ENCODE data around the gene WWOX. TPM values are rescaled to one million over a fixed set of nuclear protein-coding genes. Genes with fewer than 3 reads are reported as not detected.

The WWOX gene
- total and polyA plus RNA-seq, 2 donors, result 15.4 to 23.9 TPM

DNA sequence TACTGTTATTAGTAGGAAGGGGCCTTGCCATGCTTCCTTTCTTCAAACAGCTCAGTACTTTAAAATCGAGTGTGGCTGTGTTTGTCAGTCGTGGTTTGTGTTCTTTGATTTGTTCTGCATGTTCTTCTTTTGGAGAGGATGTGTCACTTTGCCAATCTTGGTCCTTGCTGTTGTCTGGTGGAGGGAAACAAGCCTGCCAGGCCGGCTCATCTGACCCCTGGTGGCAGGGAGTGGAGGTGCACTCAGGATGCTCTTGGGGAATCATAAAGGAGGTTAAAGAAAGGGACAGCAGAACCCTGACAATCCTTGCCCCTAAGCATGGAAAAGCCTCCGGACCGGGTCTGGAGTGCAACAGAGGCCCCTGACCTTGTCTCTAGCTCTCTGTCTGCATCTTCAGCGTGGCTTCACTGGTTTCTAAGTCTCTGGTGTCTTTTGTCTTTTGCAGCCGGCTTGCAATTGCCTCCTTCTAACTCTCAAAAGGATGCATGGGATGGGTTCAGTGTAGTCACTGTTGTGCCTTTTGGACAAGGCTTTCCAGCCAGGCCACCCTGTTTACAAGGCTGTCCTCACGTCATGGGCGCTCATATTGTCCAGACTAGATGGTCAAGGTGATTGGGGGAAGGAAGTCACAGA is 135.8 kb downstream of the WWOX start:
- Histone ChIP-seq H3K4me1 (ENCODE audit: control insufficient read depth in 2 of 2, insufficient read depth in 2 of 2, low read length in 2 of 2) (no peaks in the 10 kb centered on the region), H3K27ac (ENCODE audit: low read depth in 1 of 2, low read length in 1 of 2) (no peak overlapping the region), H3K9me3 (ENCODE audit: control insufficient read depth in 2 of 2, insufficient read depth in 1 of 2, low read length in 1 of 2) (no peaks in the 10 kb centered on the region), H3K27me3 (ENCODE audit: control insufficient read depth in 2 of 2, insufficient read depth in 1 of 2, low read length in 1 of 2) (no peaks in the 10 kb centered on the region), H3K4me3 (ENCODE audit: low read length in 2 of 2) (no peak overlapping the region), H3K36me3 (ENCODE audit: control insufficient read depth in 2 of 2, insufficient read depth in 2 of 2, low read length in 1 of 2) (no peaks in the 10 kb centered on the region)
- 52% methylated on average over 9 of the region's 9 CpGs for WGBS
- DNase-seq (ENCODE audit: low read depth in 6 of 9, low spot score in 9 of 9), result peak; percentile 14 to 73 (median 47)

DNA sequence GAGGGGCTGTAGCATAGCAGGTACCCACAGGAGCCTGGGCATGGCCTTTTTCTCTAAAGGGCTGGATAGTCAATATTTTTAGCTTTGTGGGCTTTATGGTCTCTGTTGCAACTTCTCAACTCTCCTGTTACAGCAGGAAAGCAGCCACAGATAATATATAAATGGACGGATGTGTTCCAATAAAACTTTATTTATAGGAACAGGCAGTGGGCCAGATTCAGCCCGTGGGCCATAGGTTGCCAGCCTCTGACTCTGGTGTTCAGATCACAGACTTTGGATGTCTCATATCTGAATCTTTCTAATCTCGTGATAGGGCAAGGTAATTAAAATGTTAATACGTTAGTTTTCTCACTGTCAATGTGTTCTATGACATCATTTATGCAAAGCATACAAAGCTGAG is 136.4 kb downstream of the WWOX start:
- DNase-seq (ENCODE audit: low read depth in 6 of 9, low spot score in 9 of 9), result no peak
- H3K4me1 ChIP-seq (ENCODE audit: control insufficient read depth in 2 of 2, insufficient read depth in 2 of 2, low read length in 2 of 2), result no peaks in the 10 kb centered on the region
- WGBS, result 84% methylated on average over 4 of the region's 4 CpGs
- H3K9me3 ChIP-seq (ENCODE audit: control insufficient read depth in 2 of 2, insufficient read depth in 1 of 2, low read length in 1 of 2), result no peaks in the 10 kb centered on the region
- no peak overlapping the region for H3K27ac ChIP-seq (ENCODE audit: low read depth in 1 of 2, low read length in 1 of 2)
- no peak overlapping the region for H3K4me3 ChIP-seq (ENCODE audit: low read length in 2 of 2)
- H3K36me3 ChIP-seq (ENCODE audit: control insufficient read depth in 2 of 2, insufficient read depth in 2 of 2, low read length in 1 of 2), result no peaks in the 10 kb centered on the region
- no peaks in the 10 kb centered on the region for H3K27me3 ChIP-seq (ENCODE audit: control insufficient read depth in 2 of 2, insufficient read depth in 1 of 2, low read length in 1 of 2)

DNA sequence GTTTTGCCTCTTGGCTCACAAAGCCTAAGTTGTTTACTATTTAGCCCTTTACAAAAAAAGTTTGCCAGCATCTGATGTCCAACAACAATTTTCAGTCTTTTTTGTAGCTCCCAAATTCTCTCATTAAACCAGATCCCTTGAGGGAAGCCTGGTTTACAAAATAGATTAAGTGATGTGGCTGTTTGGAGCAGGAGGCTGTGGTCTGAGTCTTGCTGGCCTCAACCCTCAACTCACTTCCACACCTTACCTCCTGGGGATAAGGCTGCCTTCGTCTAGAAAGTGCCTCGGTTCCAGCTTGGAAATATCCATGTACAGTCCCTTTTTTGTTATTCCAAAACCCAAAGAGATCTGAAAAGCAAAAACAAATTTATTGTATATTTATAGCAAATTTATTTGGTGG is 138.4 kb downstream of the WWOX start:
- Histone ChIP-seq H3K9me3 (ENCODE audit: control insufficient read depth in 2 of 2, insufficient read depth in 1 of 2, low read length in 1 of 2) (no peaks in the 10 kb centered on the region), H3K36me3 (ENCODE audit: control insufficient read depth in 2 of 2, insufficient read depth in 2 of 2, low read length in 1 of 2) (no peaks in the 10 kb centered on the region), H3K4me3 (ENCODE audit: low read length in 2 of 2) (no peak overlapping the region), H3K27ac (ENCODE audit: low read depth in 1 of 2, low read length in 1 of 2) (no peak overlapping the region), H3K4me1 (ENCODE audit: control insufficient read depth in 2 of 2, insufficient read depth in 2 of 2, low read length in 2 of 2) (no peaks in the 10 kb centered on the region), H3K27me3 (ENCODE audit: control insufficient read depth in 2 of 2, insufficient read depth in 1 of 2, low read length in 1 of 2) (no peaks in the 10 kb centered on the region)
- no peak for DNase-seq (ENCODE audit: low read depth in 6 of 9, low spot score in 9 of 9)
- WGBS, result 90% methylated on average over 2 of the region's 2 CpGs

DNA sequence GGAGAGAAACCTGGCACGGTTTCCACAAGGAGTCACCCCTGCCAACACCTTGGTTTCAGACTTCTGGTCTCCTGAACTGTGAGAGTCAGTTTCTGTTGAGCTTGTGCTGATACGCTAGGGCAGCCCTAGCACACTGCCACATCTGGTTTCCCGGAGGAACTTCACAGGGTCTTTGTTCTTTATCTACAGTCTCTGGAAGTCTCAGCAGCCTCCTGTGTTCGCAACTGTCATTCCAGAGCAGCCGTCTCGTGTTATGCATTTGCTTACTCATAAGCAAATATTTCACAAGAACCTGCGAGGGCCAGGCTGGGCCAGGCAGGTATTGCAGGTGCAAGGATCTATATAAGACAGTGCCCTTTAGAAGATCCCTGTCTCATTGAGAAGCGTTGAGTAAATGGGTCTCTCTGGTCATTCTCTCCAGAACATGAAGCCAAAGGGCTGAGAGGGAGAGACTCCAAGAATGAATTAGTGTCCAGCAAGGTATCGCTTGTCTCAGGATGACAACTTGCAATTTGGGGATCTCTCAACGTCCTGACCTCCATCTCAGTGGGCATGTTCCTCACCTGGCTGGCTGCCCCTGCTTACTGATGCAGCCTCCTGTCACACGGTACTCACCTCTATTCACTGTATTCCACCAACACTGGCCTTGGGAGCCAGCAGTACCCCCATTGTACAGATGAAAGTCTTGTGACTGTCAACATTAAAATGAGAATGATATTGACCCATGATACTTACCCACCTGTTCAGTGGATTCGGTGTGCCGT is 141.2 kb downstream of the WWOX start:
- WGBS, result 96% methylated on average over 13 of the region's 13 CpGs
- Histone ChIP-seq H3K9me3 (ENCODE audit: control insufficient read depth in 2 of 2, insufficient read depth in 1 of 2, low read length in 1 of 2) (no peaks in the 10 kb centered on the region), H3K27ac (ENCODE audit: low read depth in 1 of 2, low read length in 1 of 2) (no peak overlapping the region), H3K4me1 (ENCODE audit: control insufficient read depth in 2 of 2, insufficient read depth in 2 of 2, low read length in 2 of 2) (no peaks in the 10 kb centered on the region), H3K27me3 (ENCODE audit: control insufficient read depth in 2 of 2, insufficient read depth in 1 of 2, low read length in 1 of 2) (no peaks in the 10 kb centered on the region), H3K36me3 (ENCODE audit: control insufficient read depth in 2 of 2, insufficient read depth in 2 of 2, low read length in 1 of 2) (no peaks in the 10 kb centered on the region), H3K4me3 (ENCODE audit: low read length in 2 of 2) (no peak overlapping the region)
- DNase-seq (ENCODE audit: low read depth in 6 of 9, low spot score in 9 of 9), result no peak

DNA sequence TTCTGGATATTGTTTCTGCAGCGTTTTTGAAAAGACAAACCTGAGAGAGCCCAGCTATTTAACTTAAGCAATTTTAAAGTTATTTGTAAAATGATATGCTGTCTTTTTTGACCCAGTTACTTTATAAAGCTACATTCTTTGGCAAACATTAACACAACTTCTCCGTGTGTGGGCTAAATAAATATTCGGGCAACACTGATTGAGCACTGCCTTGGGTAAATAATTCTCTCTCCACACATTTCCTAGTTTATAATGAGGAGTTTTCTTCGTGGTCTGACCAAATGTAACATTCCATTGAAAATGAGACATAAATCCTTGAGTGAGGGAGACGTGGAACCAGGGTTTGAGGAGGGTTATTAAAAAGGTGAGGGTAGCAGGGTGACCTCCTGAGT is 142.8 kb downstream of the WWOX start:
- no peak overlapping the region for H3K4me3 ChIP-seq (ENCODE audit: low read length in 2 of 2)
- no peaks in the 10 kb centered on the region for H3K4me1 ChIP-seq (ENCODE audit: control insufficient read depth in 2 of 2, insufficient read depth in 2 of 2, low read length in 2 of 2)
- WGBS, result 94% methylated on average over 5 of the region's 5 CpGs
- H3K9me3 ChIP-seq (ENCODE audit: control insufficient read depth in 2 of 2, insufficient read depth in 1 of 2, low read length in 1 of 2), result no peaks in the 10 kb centered on the region
- no peak for DNase-seq (ENCODE audit: low read depth in 6 of 9, low spot score in 9 of 9)
- H3K36me3 ChIP-seq (ENCODE audit: control insufficient read depth in 2 of 2, insufficient read depth in 2 of 2, low read length in 1 of 2), result no peaks in the 10 kb centered on the region
- no peak overlapping the region for H3K27ac ChIP-seq (ENCODE audit: low read depth in 1 of 2, low read length in 1 of 2)
- H3K27me3 ChIP-seq (ENCODE audit: control insufficient read depth in 2 of 2, insufficient read depth in 1 of 2, low read length in 1 of 2), result no peaks in the 10 kb centered on the region

DNA sequence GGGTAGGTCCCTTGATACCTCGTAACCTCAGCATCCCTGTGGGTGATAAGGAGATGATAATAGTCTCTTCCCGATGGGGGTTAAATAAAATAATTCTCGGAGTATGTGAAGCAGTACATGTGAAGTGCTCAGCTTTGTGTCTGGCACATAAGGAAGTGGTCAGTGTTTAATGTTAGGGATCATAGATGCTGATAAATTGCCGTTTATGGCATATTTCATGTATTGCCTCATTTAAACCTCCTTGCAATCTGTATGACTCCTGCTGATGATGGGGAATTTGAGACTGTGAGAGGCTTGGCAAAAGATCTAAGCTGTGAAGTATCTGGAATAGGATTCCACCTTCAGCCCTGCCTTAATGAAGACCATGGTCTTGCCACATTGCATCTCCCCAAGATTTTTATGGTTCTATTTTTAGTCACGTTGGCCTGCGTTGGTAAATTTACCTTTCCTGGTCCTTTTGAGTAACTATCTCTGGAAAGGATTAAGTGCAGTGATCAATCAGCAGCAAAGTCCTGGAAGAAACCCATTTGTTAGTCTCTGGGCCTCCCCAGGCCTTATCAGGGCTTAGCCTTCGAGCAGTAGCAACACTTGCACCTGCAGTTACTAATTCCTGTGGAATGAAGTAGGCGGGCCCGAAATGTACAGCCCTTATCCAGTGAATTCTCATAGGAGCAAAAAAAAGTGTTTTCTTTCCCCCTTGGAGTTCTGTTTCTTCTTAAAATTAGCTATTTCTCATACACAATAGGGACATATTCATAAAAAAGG is 144.9 kb downstream of the WWOX start:
- Histone ChIP-seq H3K36me3 (ENCODE audit: control insufficient read depth in 2 of 2, insufficient read depth in 2 of 2, low read length in 1 of 2) (no peaks in the 10 kb centered on the region), H3K9me3 (ENCODE audit: control insufficient read depth in 2 of 2, insufficient read depth in 1 of 2, low read length in 1 of 2) (no peaks in the 10 kb centered on the region), H3K27ac (ENCODE audit: low read depth in 1 of 2, low read length in 1 of 2) (no peak overlapping the region), H3K4me3 (ENCODE audit: low read length in 2 of 2) (no peak overlapping the region), H3K27me3 (ENCODE audit: control insufficient read depth in 2 of 2, insufficient read depth in 1 of 2, low read length in 1 of 2) (no peaks in the 10 kb centered on the region), H3K4me1 (ENCODE audit: control insufficient read depth in 2 of 2, insufficient read depth in 2 of 2, low read length in 2 of 2) (no peaks in the 10 kb centered on the region)
- no peak for DNase-seq (ENCODE audit: low read depth in 6 of 9, low spot score in 9 of 9)
- WGBS, result 97% methylated on average over 9 of the region's 9 CpGs

DNA sequence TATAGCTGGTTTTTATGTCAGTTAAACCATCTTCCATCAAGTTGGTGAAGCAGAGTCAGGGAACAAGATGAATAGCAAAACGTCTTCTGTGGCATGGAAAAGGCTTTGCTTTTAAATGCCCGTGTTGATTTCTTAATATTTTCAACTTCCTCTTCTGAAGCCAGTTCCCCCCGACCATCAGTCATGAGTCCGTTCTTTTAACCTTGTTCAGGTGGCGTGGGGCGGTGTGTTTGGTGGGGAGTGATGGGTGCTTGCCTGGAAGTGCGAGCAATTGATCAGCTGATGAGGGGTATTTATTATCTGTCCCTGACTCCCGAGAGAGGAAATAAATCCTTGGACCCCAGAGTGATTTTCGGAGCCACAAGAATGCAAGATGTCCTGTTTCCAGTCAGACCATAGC is 147.1 kb downstream of the WWOX start:
- no peak for DNase-seq (ENCODE audit: low read depth in 6 of 9, low spot score in 9 of 9)
- Histone ChIP-seq H3K27me3 (ENCODE audit: control insufficient read depth in 2 of 2, insufficient read depth in 1 of 2, low read length in 1 of 2) (no peaks in the 10 kb centered on the region), H3K4me3 (ENCODE audit: low read length in 2 of 2) (no peak overlapping the region), H3K4me1 (ENCODE audit: control insufficient read depth in 2 of 2, insufficient read depth in 2 of 2, low read length in 2 of 2) (no peaks in the 10 kb centered on the region), H3K36me3 (ENCODE audit: control insufficient read depth in 2 of 2, insufficient read depth in 2 of 2, low read length in 1 of 2) (no peaks in the 10 kb centered on the region), H3K27ac (ENCODE audit: low read depth in 1 of 2, low read length in 1 of 2) (no peak overlapping the region), H3K9me3 (ENCODE audit: control insufficient read depth in 2 of 2, insufficient read depth in 1 of 2, low read length in 1 of 2) (no peaks in the 10 kb centered on the region)
- 57% methylated on average over 9 of the region's 9 CpGs for WGBS

DNA sequence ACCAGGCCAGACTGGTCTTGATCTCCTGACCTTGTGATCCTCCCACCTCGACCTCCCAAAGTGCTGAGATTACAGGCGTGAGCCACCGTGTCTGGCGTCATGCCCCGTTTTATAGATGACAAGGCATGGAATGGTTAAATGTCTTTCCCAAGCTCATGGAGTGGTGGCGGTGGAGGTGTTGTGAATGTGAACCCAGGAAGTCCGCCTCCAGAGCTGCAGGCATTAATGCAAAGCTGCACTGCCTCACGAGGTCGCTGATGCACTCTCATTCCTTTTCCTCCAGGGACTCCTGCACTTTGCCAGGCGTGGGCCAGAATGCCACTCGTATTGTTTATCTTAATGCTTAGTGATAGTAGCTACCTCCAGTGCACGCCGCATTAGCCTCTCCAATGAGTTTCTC is 149.6 kb downstream of the WWOX start:
- Histone ChIP-seq H3K27me3 (ENCODE audit: control insufficient read depth in 2 of 2, insufficient read depth in 1 of 2, low read length in 1 of 2) (no peaks in the 10 kb centered on the region), H3K36me3 (ENCODE audit: control insufficient read depth in 2 of 2, insufficient read depth in 2 of 2, low read length in 1 of 2) (no peaks in the 10 kb centered on the region), H3K9me3 (ENCODE audit: control insufficient read depth in 2 of 2, insufficient read depth in 1 of 2, low read length in 1 of 2) (no peaks in the 10 kb centered on the region), H3K4me1 (ENCODE audit: control insufficient read depth in 2 of 2, insufficient read depth in 2 of 2, low read length in 2 of 2) (no peaks in the 10 kb centered on the region), H3K4me3 (ENCODE audit: low read length in 2 of 2) (no peak overlapping the region), H3K27ac (ENCODE audit: low read depth in 1 of 2, low read length in 1 of 2) (no peak overlapping the region)
- 92% methylated on average over 13 of the region's 13 CpGs for WGBS
- no peak for DNase-seq (ENCODE audit: low read depth in 6 of 9, low spot score in 9 of 9)

DNA sequence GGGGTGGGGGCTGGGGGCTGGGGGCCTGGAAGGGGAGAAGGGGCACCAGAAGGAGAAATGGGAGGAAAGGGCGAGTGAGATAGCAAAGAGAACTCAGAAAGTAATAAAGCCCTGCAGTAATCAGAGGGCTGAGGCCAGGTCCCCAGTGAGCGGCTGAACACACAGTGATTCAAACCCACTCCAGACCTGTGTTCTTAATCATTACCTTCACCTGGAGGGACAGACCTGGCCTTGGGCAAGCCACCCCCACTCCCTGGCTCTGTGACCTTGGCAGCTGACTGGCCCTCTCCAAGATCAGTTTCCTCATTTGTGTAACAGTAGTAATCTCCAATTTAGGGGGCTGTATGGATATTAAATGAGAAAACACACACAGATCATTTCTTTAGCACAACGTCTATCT is 150.4 kb downstream of the WWOX start:
- no peaks in the 10 kb centered on the region for H3K9me3 ChIP-seq (ENCODE audit: control insufficient read depth in 2 of 2, insufficient read depth in 1 of 2, low read length in 1 of 2)
- H3K4me3 ChIP-seq (ENCODE audit: low read length in 2 of 2), result no peak overlapping the region
- H3K36me3 ChIP-seq (ENCODE audit: control insufficient read depth in 2 of 2, insufficient read depth in 2 of 2, low read length in 1 of 2), result no peaks in the 10 kb centered on the region
- DNase-seq (ENCODE audit: low read depth in 6 of 9, low spot score in 9 of 9), result no peak
- no peak overlapping the region for H3K27ac ChIP-seq (ENCODE audit: low read depth in 1 of 2, low read length in 1 of 2)
- no peaks in the 10 kb centered on the region for H3K4me1 ChIP-seq (ENCODE audit: control insufficient read depth in 2 of 2, insufficient read depth in 2 of 2, low read length in 2 of 2)
- WGBS, result 98% methylated on average over 3 of the region's 3 CpGs
- no peaks in the 10 kb centered on the region for H3K27me3 ChIP-seq (ENCODE audit: control insufficient read depth in 2 of 2, insufficient read depth in 1 of 2, low read length in 1 of 2)
